ENCODE results near the gene RLN3.

GRCh38 chr19:14053032-14053431 lies 25.1 kb downstream of the RLN3 start:
- TF ChIP-seq CTCF (IDR thresholded peaks at IDR 0.05) = no peak
- TF ChIP-seq POLR2A (IDR thresholded peaks at IDR 0.05) = no peak

All from esophagus squamous epithelium (tissue), 4 donors.